Inferior parietal cortex (tissue), 1 donor: Measurements from ENCODE around the gene CHMP4A.
"Not testable (repeated sequence)": the region's sequence is repeated elsewhere in the genome, so short reads cannot be mapped to it uniquely, and the experiment has no call there.

Source experiments
- DNase-seq: peaks from one replicate; pipeline ENCODE4 v3.0.0-alpha.2; 2016; ENCODE audit errors: extremely low spot score

CHMP4A gene

DNA sequence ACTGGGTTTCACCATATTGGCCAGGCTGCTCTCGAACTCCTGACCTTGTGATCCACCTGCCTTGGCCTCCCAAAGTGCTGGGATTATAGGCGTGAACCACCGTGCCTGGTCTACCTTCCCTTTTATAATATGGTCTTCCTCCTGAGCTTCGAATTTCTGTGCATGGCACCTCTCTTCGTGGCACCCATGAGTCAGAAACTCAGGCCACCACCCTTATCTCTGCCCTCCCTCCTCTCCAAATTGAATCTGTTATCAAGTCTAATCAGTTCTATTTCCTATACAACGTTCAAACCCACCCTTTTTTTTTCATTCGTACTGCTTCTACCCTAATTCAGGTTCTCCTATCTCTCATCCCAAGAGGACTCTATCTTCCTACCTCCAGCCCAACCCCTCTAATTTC, 34.1 kb upstream of the CHMP4A start:
- no peak for DNase-seq

DNA sequence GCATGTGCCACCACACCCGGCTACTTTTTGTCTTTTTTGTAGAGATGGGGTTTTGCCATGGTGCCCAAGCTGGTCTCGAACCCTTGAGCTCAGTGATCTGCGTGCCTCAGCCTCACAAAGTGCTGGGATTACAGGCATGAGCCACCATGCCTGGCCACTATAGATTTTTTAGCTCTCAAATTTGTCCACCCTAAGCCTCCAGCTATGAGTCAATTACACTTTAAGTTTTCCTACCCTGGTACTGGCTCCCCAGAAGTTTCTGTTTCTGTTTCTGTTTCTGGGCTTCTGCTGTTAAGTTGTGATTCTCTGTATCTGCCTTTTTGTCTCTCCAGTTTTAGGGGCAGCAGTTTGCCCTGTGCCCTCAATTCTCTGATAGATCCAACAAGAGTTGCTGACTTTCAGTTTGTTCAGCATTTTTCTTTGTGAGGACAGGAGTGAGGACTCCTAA, 33.5 kb upstream of the CHMP4A start:
- no peak for DNase-seq

DNA sequence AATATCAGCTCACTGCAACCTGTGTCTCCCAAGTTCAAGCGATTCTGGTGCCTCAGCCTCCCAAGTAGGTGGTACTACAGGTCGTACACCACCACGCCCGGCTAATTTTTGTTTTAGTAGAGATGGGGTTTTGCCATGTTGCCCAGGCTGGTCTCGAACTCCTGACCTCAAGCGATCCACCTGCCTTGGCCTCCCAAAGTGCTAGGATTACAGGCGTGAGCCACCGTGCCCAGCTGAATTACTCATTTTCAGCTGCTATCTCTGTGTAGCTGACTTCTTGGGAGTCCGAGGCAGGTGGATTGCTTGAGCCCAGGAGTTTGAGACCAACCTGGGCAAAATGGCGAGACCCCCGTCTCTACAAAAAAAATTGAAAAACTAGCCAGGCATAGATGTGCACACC, 32.1 kb upstream of the CHMP4A start:
- not testable (repeated sequence) for DNase-seq

DNA sequence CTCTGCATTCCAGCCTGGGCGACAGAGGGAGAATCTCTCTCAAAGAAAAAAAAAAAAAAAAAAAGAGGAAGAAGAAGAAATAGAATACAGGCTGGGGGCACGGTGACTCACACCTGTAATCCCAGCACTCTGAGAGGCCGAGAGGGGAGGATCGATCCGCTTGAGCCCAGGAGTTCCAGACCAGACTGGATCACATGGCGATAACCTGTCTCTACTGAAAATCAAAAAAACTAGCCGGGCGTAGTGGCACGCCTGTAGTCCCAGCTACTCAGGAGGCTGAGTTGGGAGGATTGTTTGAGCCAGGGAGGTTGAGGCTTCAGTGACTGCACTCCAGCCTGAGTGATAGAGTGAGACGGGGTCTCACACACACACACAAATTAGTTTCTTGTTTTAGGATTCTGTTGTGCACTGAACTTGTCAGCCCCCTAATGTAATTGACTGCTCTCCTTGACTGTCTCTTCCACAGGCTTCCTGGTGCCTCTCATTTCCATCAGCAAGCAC, 30.1 kb upstream of the CHMP4A start:
- peak; percentile 5 for DNase-seq

DNA sequence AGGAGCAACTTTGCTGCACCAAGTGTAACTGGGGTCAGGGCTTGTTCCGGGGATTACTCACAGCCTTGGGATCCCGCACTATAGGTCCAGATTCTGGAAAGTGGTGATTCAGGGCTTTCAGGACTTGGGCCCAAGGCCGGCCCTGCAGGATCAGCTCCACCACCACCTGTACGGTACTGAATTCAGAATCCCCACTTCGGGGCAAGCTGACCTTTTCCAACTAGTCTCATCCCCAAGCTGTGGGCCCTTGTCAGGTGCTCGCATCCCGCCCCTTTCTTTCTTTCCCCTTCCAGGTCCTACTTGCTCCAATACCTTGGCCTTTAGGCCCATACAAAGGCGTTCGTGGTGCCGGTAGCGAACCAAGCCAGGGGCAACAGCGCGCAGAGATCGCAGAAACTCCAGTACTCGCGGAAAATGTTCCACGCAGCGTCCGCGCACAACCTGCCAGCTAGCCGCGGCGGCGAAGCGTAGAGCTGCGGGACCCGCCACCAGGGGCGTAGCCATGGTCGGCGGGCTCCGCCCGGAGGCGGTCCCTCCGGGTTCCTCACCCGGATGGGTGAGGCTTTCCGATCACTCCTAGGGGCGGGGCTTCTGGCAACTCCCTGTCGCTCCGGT, 28.6 kb upstream of the CHMP4A start:
- no peak for DNase-seq

DNA sequence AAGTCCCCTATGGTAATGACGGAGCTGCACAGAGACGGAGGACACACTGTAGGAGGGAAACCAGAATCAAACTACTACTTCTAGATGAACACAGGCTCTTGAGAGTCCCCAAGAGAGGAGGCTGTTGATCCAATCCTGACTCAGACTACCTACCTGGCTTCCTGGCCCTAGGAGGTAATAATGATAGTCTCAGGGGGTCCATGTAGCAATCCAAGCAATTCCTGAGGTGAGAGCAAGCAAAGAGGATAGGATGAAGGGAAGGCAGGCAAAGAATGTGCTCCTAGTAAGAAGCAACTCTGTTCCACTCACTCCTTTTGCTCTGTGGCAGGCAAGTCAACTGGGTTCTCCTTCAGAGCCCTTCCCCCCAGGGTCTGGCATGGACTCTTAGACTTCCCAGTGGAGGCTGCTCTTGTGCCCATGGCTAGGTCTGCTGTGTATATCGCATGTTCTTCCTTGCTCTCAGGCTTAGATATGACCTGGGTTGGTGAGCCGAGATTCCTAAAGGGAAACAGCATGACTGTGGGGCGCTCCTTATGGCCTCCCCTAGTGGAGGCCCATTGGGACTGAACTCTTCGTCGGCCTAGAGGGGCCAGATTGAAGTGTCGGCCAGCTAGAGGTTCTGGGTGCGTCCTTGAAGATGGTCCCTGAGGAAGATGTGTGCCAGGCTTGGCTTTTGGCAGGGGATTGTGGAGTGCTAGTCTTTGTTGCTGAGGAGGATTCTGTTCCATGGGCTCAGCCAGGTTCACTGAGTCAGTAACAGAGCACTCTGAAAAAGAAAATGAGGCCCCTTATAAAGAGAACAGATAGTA, 27.0 kb upstream of the CHMP4A start:
- no peak for DNase-seq

DNA sequence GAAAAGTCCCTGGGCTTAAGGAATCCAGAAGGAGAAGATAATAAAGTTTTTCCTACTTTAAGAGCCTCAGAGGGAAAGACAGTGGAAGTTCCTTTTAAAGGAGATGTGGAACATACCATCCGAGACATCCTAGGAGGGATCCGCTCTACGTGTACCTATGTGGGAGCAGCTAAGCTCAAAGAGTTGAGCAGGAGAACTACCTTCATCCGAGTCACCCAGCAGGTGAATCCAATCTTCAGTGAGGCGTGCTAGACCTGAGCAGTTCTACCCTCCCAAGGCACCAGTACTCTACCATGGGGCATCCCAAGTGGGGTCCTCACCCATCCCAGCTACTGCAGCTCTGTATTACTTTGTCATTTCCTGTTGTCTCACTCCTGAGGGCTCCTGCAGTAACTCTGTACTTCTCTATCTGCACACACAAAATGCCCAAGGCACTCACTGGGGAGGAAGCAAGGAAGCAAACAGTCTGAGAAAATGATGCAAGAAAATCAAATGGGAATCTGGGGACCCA, 25.3 kb upstream of the CHMP4A start:
- DNase-seq: no peak

DNA sequence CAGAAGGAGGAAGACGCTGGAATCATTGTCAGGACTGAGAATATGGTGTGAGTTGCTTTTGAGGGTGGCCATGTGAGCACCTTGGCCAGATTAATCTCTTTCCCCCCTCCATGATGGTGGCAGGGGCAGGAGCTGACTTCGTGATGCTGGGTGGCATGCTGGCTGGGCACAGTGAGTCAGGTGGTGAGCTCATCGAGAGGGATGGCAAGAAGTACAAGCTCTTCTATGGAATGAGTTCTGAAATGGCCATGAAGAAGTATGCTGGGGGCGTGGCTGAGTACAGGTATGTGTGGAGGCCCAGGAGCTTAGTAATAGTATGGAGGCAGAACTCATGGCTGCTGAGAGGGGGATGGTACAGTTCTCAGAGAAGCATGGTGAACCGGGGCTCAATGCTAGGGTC, 24.8 kb upstream of the CHMP4A start:
- no peak for DNase-seq

DNA sequence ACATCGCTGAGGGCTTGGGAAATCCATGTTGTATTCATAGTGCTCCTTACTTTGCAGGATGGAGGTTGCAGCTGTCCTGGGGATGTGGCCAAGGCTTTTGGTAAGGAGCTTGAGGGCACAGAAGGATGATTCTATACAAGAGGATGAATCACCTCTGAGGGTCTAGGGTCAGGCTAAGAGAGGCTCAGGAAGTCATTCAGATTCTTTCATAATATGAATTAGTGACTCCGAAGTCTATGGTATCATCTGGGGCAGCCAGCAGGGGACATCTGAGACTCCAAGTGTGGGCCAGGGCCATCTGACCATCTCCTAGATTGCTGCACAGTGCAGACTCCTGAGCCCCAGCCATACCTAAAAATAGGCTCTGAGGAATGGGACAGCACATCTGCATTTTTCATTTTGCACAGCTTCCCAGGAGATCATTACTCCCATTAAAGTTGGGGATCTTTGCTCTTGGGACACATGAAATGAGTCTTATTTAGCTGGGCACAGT, 24.2 kb upstream of the CHMP4A start:
- no peak for DNase-seq

DNA sequence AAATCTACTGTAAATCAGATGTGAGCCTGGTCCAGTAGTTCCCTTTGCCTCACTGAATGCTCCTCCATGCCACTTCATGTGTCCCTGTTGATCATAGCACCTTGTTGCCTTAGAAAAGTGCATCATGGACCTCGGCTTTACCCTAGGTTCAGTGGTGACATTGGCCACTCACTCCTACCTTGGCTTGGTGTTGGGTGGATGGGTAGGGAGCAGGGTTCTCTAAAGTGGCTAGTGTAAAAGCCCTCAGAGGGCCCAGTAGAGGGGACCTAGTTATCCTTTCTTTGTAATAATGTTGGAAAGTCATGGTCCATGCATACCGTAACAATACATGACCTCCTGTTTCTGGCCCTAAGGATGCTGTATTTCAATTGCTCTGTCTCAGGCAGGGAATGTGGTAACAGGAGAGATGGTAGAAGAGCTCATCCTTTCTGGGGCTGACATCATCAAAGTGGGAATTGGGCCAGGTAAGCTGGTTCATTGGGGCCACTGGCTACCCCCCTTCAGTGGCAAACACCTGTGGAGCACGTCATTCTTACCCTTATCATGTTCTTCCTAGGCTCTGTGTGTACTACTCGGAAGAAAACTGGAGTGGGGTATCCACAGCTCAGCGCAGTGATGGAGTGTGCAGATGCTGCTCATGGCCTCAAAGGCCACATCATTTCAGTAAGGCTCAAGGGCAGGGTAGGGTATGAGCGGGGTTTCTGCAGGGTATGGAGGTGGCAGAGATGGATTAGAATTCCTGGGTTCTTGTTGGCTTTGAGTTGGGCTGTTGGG, 23.6 kb upstream of the CHMP4A start:
- no peak for DNase-seq

DNA sequence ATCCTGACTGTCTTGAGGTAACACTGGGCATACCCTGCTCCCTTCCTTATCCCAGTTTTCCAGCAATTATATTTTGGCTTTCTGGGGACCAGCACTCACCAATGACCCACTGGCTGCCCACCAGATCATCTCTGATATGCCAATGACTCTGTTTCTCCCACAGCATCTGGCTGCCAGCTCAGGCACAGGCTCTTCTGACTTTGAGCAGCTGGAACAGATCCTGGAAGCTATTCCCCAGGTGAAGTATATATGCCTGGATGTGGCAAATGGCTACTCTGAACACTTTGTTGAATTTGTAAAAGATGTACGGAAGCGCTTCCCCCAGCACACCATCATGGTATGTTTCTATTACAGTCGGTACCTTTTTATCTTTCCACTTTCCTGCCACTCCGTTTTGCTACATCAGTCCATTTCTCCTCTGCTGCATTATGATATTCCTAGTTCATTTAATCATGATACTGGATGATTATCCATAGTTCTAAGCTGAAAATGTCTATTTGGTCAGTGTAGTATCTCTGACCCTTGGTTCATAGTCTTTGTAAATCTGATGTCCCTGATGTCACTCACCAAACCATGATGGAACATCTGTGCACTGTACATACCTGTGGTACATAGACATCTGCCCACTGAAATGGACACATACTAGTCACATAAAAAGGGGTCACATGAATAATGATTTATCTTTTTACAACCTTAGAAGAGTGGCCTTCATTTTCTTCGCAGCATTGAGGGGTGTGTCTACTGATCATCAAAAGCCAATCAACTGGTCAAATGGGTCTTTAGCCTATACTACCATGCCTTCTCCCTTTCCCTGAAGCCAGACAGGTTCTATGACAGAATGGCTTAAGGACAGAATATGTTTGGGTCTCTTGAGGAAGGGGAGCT, 22.8 kb upstream of the CHMP4A start:
- no peak for DNase-seq

DNA sequence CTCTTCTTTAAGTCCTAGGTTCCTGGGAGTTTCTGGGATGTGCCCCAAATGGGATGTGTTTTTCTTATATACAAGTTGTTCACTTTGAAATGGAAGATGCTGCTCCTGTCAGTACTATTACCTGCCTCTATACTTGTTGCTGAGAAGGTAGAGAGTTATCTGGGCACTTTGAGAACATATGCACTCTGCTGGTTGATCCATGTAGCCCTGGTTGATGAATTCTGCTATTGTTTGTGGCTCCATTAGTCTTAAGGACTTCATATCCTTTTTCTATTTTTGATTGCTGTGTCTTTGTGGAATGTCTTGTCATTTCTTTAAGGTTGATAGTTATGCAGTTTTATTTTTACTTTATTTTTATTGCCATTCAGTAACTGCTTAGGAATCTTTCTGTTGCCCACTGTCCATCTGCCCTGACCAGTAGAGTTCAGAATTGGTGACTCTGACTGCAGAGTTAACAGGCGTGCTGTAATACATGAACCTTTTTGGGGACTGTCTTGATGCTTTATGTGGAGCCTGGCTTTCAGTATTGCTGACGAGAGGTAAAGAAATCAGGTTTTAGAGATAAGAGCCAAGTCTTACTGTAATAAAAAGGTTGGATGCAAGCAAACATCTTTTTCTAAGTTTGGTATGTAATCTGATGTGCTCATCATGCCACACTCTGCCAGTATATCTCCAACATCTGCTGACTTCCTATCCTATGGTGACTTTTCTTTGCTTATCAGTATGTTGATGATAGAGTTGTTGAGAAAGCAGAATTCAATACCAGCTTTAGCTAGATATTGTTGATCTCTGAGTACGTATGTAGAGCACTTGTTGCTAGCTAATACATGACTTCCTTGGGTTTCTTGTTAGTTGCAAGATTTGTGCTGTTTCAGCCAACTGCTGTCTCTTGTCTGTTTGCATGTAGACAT, 21.1 kb upstream of the CHMP4A start:
- DNase-seq: no peak

DNA sequence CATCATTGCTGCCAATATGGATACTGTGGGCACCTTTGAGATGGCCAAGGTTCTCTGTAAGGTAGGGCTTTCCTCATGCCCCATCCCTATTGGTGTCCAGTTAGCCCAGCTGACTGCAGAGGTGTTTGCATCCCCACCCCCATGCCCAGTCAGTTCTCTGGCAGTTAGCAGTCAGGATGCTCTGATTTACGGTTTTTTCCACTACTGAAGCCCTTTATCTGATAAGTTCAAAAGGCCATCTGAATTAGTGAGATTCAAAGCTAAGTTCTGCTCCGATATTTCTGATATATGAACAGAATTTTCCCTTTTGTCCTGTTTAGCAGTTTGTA, 20.2 kb upstream of the CHMP4A start:
- DNase-seq: no peak

DNA sequence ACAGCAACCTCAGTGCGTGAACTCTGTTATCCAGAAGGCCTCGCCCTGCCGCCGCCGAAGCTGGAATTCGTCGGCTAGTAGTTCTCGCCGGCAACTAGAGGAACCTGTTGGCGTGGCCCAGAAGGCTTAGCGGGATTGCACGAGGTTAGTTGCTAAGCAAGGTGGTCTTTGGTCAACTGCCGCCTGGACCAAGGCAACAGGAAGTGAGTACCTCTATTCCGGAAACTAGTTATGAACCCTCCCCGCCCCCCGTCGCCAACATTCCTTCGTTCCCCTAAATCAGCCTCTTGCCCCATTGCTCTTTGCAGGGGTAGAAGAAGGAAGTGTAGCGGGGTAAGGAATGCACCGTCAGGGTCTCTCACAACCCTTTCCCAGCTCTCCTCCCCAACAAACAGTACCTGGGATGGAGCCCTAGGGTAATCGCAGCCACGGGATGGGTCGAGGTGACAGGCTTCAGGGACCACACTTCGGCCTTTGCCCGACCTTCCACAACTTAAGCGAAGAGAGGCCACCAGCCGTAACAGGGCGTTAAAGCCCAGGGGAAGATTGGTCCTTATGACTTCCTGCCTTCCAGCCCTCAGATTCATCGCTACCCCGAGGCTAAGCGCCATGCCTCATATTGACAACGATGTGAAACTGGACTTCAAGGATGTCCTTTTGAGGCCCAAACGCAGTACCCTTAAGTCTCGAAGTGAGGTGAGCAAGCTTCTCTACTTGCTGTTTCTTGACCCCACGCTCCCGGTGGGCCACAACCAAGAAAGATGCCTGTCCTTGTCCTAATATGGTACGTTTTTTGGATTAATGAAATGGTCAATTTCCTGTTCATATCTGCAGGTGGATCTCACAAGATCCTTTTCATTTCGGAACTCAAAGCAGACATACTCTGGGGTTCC, 19.6 kb upstream of the CHMP4A start, which contains the start of gene GMPR2:
Gene GMPR2 (plus strand): TSS at position 285 of the 893 bp plus-strand sequence. CDS start 325 bp downstream, at position 610.
- no peak for DNase-seq

DNA sequence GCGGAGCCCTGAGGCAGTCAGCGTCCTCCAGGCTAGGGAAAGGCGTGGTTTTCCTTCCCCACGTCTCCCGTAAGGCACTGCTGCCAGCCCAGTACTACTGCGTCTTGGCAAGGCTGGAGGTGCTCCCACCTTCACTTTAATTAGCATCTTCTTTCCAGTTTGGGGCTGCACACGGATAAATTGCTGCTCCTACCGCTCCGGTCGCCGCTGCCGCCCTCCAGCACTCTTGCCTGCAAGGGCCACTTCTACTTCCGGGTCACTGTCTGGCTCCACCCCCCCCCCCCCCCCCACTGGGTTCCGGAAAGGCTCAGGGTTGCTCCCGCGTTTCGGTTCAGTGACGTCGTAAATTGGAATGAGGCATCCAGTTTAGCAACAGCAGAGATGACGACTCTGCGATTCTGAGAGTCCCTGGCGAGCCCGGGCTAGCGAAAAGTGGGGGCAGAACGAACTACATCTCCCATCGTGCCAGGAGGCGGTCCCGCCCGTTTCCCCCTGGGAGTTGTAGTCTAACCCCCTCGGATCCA, 18.9 kb upstream of the CHMP4A start, which contains the start of gene NEDD8:
Gene NEDD8 (minus strand): TSS at position 247 of the 524 bp plus-strand sequence. CDS start 100 bp downstream, at position 147.
- DNase-seq: peak; percentile 93

DNA sequence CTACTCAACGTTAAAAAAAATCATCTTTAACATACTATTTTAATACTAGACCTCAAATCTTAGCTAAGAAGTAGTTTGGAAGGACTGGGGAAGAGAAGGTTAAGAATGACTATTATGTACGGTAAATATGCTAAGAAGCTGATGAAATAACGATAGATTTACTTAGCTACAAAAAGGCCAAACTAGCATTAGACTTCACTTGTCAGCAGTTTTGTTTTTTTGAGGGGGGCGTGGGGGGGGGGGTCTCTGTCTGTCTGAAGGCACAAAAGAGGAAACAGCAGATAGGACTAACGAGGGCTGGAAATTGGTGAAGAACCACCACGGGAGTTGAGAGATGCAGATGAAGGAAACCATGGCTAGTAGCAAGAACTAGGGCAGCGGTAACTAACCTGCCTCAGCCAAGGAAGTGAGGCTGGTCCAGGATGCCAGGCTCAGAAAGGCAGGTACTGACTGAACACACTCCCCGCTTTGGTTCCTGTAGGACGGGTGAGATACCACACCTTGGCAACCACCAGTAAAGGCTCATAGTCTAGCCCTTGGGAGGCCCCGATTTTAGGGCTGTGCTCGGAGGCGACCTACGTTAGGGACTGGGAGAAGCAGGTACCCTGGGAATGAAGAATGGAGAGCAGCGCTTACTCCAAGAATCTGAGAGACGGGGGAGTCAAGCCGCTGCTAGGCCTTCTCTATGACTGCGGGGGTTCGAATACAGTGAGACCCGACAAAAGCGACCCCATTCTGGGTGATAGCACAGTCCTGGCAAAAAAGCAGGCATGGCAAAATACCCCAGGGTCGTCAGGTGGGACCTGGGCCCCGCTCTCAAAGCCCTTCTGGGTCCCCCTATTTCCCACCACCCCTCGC, 18.2 kb upstream of the CHMP4A start:
- peak; percentile 20 for DNase-seq

DNA sequence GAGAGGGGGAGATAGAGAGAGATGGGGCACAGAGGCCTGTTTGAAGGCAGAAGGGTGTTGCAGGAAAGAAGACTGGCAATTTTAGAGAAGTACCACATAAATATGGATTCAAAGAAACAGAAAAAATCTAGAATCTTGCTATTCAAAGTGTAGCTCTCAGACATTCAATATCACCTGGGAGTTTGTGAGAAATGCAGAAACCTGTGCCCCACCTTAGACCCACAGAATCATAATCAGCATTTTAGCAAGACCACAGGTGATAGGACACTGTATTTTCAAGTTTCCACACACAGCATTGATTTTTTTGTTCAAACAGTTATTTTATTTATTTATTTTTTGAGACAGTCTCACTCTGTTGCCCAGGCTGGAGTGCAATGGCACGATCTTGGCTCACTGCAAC, 15.6 kb upstream of the CHMP4A start:
- no peak for DNase-seq

DNA sequence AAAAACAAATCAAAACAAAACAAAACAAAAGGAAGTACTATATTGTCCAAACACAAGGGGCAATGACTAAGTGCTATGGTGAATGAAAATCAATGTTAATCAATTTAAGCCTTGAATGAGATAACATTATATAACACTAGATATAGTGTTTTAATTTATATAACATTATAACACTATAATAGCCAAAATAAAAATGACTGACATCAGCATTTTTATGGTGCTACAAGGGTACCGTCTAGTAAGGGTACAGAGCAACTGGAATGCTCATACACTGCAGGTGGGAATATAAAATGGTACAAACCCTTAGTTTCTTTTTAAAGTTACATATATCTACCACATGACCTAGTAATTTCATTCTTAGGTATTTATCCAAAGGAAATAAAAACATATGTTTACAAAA, 13.2 kb upstream of the CHMP4A start:
- DNase-seq: no peak
